Measurements from ENCODE around the gene GTF2IRD1.
"Not testable (repeated sequence)": the region's sequence is repeated elsewhere in the genome, so short reads cannot be mapped to it uniquely, and the experiment has no call there.

GTF2IRD1 gene

GRCh38 chr7:74495112-74496086 is 41.7 kb downstream of the GTF2IRD1 start:
- no peak for DNase-seq

GRCh38 chr7:74496272-74496671 is 42.6 kb downstream of the GTF2IRD1 start:
- no peak for DNase-seq

- DNase-seq = not testable (repeated sequence)
These were observed 43.1 kb downstream of the GTF2IRD1 start for GRCh38 chr7:74496773-74497172.

- no peak for DNase-seq
These were observed 44.6 kb downstream of the GTF2IRD1 start for GRCh38 chr7:74498354-74498753.

- no peak for DNase-seq
These were observed 45.5 kb downstream of the GTF2IRD1 start for GRCh38 chr7:74498996-74499834.

GRCh38 chr7:74499835-74500388 is 46.2 kb downstream of the GTF2IRD1 start:
- DNase-seq = no peak

GRCh38 chr7:74501298-74501697 is 47.6 kb downstream of the GTF2IRD1 start:
- no peak for DNase-seq

GRCh38 chr7:74502216-74502891 is 48.6 kb downstream of the GTF2IRD1 start:
- DNase-seq = no peak

- DNase-seq = no peak
These were observed 49.4 kb downstream of the GTF2IRD1 start for GRCh38 chr7:74503061-74503460.

- no peak for DNase-seq
These were observed 50.2 kb downstream of the GTF2IRD1 start for GRCh38 chr7:74503943-74504342.

- DNase-seq = no peak
These were observed 52.0 kb downstream of the GTF2IRD1 start for GRCh38 chr7:74505471-74506324.

GRCh38 chr7:74506325-74506724 is 52.6 kb downstream of the GTF2IRD1 start:
- no peak for DNase-seq

GRCh38 chr7:74507538-74508319 is 54.0 kb downstream of the GTF2IRD1 start:
- no peak for DNase-seq

GRCh38 chr7:74509453-74509852 is 55.7 kb downstream of the GTF2IRD1 start:
- DNase-seq = not testable (repeated sequence)

GRCh38 chr7:74511345-74511744 is 57.6 kb downstream of the GTF2IRD1 start:
- no peak for DNase-seq

GRCh38 chr7:74512762-74513161 is 59.1 kb downstream of the GTF2IRD1 start:
- no peak for DNase-seq

GRCh38 chr7:74514131-74514591 is 60.5 kb downstream of the GTF2IRD1 start:
- DNase-seq = no peak

GRCh38 chr7:74515276-74515675 is 61.6 kb downstream of the GTF2IRD1 start:
- no peak for DNase-seq

- DNase-seq = no peak
These were observed 62.5 kb downstream of the GTF2IRD1 start for GRCh38 chr7:74516214-74516613.

- DNase-seq = no peak
These were observed 64.3 kb downstream of the GTF2IRD1 start for GRCh38 chr7:74518041-74518440.

- no peak for DNase-seq
These were observed 64.9 kb downstream of the GTF2IRD1 start for GRCh38 chr7:74518654-74519053.
